ENCODE results near the gene RNF215.

RNF215 gene

GRCh38 chr22:30421695-30422480 lies 34.7 kb upstream of the RNF215 start:
- H3K36me3 ChIP-seq (ENCODE audit: control insufficient read depth, insufficient read depth, low read length) = peaks cover 11% of the 10 kb centered on the region
- peak overlapping the region; percentile 75 for H3K27ac ChIP-seq (ENCODE audit: insufficient read depth, low read depth, low read length, poor library complexity, severe bottlenecking)
- peak overlapping the region; percentile 83 for H3K4me3 ChIP-seq (ENCODE audit: insufficient read depth, low read depth, low read length)
- peaks cover 18% of the 10 kb centered on the region for H3K4me1 ChIP-seq (ENCODE audit: control insufficient read depth, insufficient read depth, low read length)
- H3K9me3 ChIP-seq (ENCODE audit: control insufficient read depth, low read length) = no peaks in the 10 kb centered on the region
- no peaks in the 10 kb centered on the region for H3K27me3 ChIP-seq (ENCODE audit: control insufficient read depth, insufficient read depth, low read length, poor library complexity, severe bottlenecking)
- 82 to 85% methylated on average over 8 of the region's 8 CpGs for WGBS, 2 experiments

- WGBS, 2 experiments = 81 to 94% methylated on average over 6 of the region's 6 CpGs
- H3K27ac ChIP-seq (ENCODE audit: insufficient read depth, low read depth, low read length, poor library complexity, severe bottlenecking) = no peak overlapping the region
Measured at GRCh38 chr22:30420347-30421125, 33.3 kb upstream of the RNF215 start.

GRCh38 chr22:30416837-30417236 lies 29.6 kb upstream of the RNF215 start:
- Histone ChIP-seq H3K4me3 (ENCODE audit: insufficient read depth, low read depth, low read length) (no peak overlapping the region), H3K27me3 (ENCODE audit: control insufficient read depth, insufficient read depth, low read length, poor library complexity, severe bottlenecking) (no peaks in the 10 kb centered on the region), H3K36me3 (ENCODE audit: control insufficient read depth, insufficient read depth, low read length) (peaks cover 17% of the 10 kb centered on the region), H3K27ac (ENCODE audit: insufficient read depth, low read depth, low read length, poor library complexity, severe bottlenecking) (no peak overlapping the region), H3K9me3 (ENCODE audit: control insufficient read depth, low read length) (no peaks in the 10 kb centered on the region), H3K4me1 (ENCODE audit: control insufficient read depth, insufficient read depth, low read length) (peaks cover 8% of the 10 kb centered on the region)
- 100% methylated on average over 1 of the region's 1 CpG for WGBS, 2 experiments

More at GRCh38 chr22:30420347-30421125, 33.3 kb upstream of the RNF215 start:
- Histone ChIP-seq H3K4me3 (ENCODE audit: insufficient read depth, low read depth, low read length) (no peak overlapping the region), H3K4me1 (ENCODE audit: control insufficient read depth, insufficient read depth, low read length) (peaks cover 16% of the 10 kb centered on the region), H3K27me3 (ENCODE audit: control insufficient read depth, insufficient read depth, low read length, poor library complexity, severe bottlenecking) (no peaks in the 10 kb centered on the region), H3K36me3 (ENCODE audit: control insufficient read depth, insufficient read depth, low read length) (peaks cover 17% of the 10 kb centered on the region), H3K9me3 (ENCODE audit: control insufficient read depth, low read length) (no peaks in the 10 kb centered on the region)

GRCh38 chr22:30416403-30416802 lies 29.2 kb upstream of the RNF215 start:
- Histone ChIP-seq H3K27ac (ENCODE audit: insufficient read depth, low read depth, low read length, poor library complexity, severe bottlenecking) (no peak overlapping the region), H3K4me1 (ENCODE audit: control insufficient read depth, insufficient read depth, low read length) (peaks cover 5% of the 10 kb centered on the region), H3K27me3 (ENCODE audit: control insufficient read depth, insufficient read depth, low read length, poor library complexity, severe bottlenecking) (no peaks in the 10 kb centered on the region), H3K36me3 (ENCODE audit: control insufficient read depth, insufficient read depth, low read length) (peaks cover 17% of the 10 kb centered on the region), H3K4me3 (ENCODE audit: insufficient read depth, low read depth, low read length) (no peak overlapping the region), H3K9me3 (ENCODE audit: control insufficient read depth, low read length) (no peaks in the 10 kb centered on the region)
- WGBS, 2 experiments = 94 to 97% methylated on average over 2 of the region's 2 CpGs

- H3K27ac ChIP-seq (ENCODE audit: insufficient read depth, low read depth, low read length, poor library complexity, severe bottlenecking) = no peak overlapping the region
- no peak overlapping the region for H3K4me3 ChIP-seq (ENCODE audit: insufficient read depth, low read depth, low read length)
- H3K36me3 ChIP-seq (ENCODE audit: control insufficient read depth, insufficient read depth, low read length) = peaks cover 11% of the 10 kb centered on the region
- H3K9me3 ChIP-seq (ENCODE audit: control insufficient read depth, low read length) = no peaks in the 10 kb centered on the region
- H3K4me1 ChIP-seq (ENCODE audit: control insufficient read depth, insufficient read depth, low read length) = peaks cover 5% of the 10 kb centered on the region
- WGBS, 2 experiments = 92% methylated on average over 4 of the region's 4 CpGs
- H3K27me3 ChIP-seq (ENCODE audit: control insufficient read depth, insufficient read depth, low read length, poor library complexity, severe bottlenecking) = no peaks in the 10 kb centered on the region
Measured at GRCh38 chr22:30414525-30415047, 27.4 kb upstream of the RNF215 start.

- H3K27me3 ChIP-seq (ENCODE audit: control insufficient read depth, insufficient read depth, low read length, poor library complexity, severe bottlenecking) = no peaks in the 10 kb centered on the region
- H3K9me3 ChIP-seq (ENCODE audit: control insufficient read depth, low read length) = no peaks in the 10 kb centered on the region
- no peak overlapping the region for H3K4me3 ChIP-seq (ENCODE audit: insufficient read depth, low read depth, low read length)
- peaks cover 5% of the 10 kb centered on the region for H3K4me1 ChIP-seq (ENCODE audit: control insufficient read depth, insufficient read depth, low read length)
- H3K27ac ChIP-seq (ENCODE audit: insufficient read depth, low read depth, low read length, poor library complexity, severe bottlenecking) = no peak overlapping the region
- WGBS, 2 experiments = 87 to 93% methylated on average over 4 to 5 of the region's 5 CpGs
- H3K36me3 ChIP-seq (ENCODE audit: control insufficient read depth, insufficient read depth, low read length) = peaks cover 11% of the 10 kb centered on the region
Measured at GRCh38 chr22:30413745-30414524, 26.7 kb upstream of the RNF215 start.

GRCh38 chr22:30413001-30413400 lies 25.8 kb upstream of the RNF215 start:
- peaks cover 11% of the 10 kb centered on the region for H3K36me3 ChIP-seq (ENCODE audit: control insufficient read depth, insufficient read depth, low read length)
- no peaks in the 10 kb centered on the region for H3K9me3 ChIP-seq (ENCODE audit: control insufficient read depth, low read length)
- H3K4me3 ChIP-seq (ENCODE audit: insufficient read depth, low read depth, low read length) = no peak overlapping the region
- H3K27me3 ChIP-seq (ENCODE audit: control insufficient read depth, insufficient read depth, low read length, poor library complexity, severe bottlenecking) = no peaks in the 10 kb centered on the region
- peaks cover 5% of the 10 kb centered on the region for H3K4me1 ChIP-seq (ENCODE audit: control insufficient read depth, insufficient read depth, low read length)
- H3K27ac ChIP-seq (ENCODE audit: insufficient read depth, low read depth, low read length, poor library complexity, severe bottlenecking) = no peak overlapping the region
- 65% methylated on average over 4 of the region's 4 CpGs for WGBS, 2 experiments

- peaks cover 7% of the 10 kb centered on the region for H3K36me3 ChIP-seq (ENCODE audit: control insufficient read depth, insufficient read depth, low read length)
Measured at GRCh38 chr22:30411780-30412179, 24.6 kb upstream of the RNF215 start.

GRCh38 chr22:30408388-30409102 lies 21.3 kb upstream of the RNF215 start:
- H3K9me3 ChIP-seq (ENCODE audit: control insufficient read depth, low read length) = no peaks in the 10 kb centered on the region
- WGBS, 2 experiments = 88 to 91% methylated on average over 13 of the region's 13 CpGs
- no peak overlapping the region for H3K4me3 ChIP-seq (ENCODE audit: insufficient read depth, low read depth, low read length)
- H3K4me1 ChIP-seq (ENCODE audit: control insufficient read depth, insufficient read depth, low read length) = peaks cover 8% of the 10 kb centered on the region
- H3K27ac ChIP-seq (ENCODE audit: insufficient read depth, low read depth, low read length, poor library complexity, severe bottlenecking) = no peak overlapping the region
- H3K36me3 ChIP-seq (ENCODE audit: control insufficient read depth, insufficient read depth, low read length) = no peaks in the 10 kb centered on the region
- H3K27me3 ChIP-seq (ENCODE audit: control insufficient read depth, insufficient read depth, low read length, poor library complexity, severe bottlenecking) = no peaks in the 10 kb centered on the region

More at GRCh38 chr22:30411780-30412179, 24.6 kb upstream of the RNF215 start:
- H3K4me1 ChIP-seq (ENCODE audit: control insufficient read depth, insufficient read depth, low read length) = peaks cover 5% of the 10 kb centered on the region
- H3K9me3 ChIP-seq (ENCODE audit: control insufficient read depth, low read length) = no peaks in the 10 kb centered on the region
- H3K4me3 ChIP-seq (ENCODE audit: insufficient read depth, low read depth, low read length) = no peak overlapping the region
- H3K27me3 ChIP-seq (ENCODE audit: control insufficient read depth, insufficient read depth, low read length, poor library complexity, severe bottlenecking) = no peaks in the 10 kb centered on the region
- no peak overlapping the region for H3K27ac ChIP-seq (ENCODE audit: insufficient read depth, low read depth, low read length, poor library complexity, severe bottlenecking)
- WGBS, 2 experiments = 92 to 96% methylated on average over 3 of the region's 3 CpGs

Measured in ectodermal cell (in vitro differentiated cells).